ENCODE measurements around the gene TACC3. TPM values are rescaled to one million over a fixed set of nuclear protein-coding genes. Genes with fewer than 3 reads are reported as not detected.

The TACC3 gene
- total and polyA plus RNA-seq, 2 experiments from 2014 or later, result 9.7 to 18.2 TPM

- Histone ChIP-seq H3K4me2 (ENCODE audit: unreplicated experiment) (no peak overlapping the region), H4K20me1 (ENCODE audit: insufficient read depth) (no peaks in the 10 kb centered on the region), H2AFZ (no peak overlapping the region), H3K9ac (no peak overlapping the region), H3K4me3 (no peak overlapping the region), H3K4me1 (ENCODE audit: insufficient read depth) (peaks cover 21% of the 10 kb centered on the region), H3K9me3 (ENCODE audit: low read depth) (no peaks in the 10 kb centered on the region), H3K27me3 (replicated peaks; ENCODE audit: insufficient read depth) (no peaks in the 10 kb centered on the region), H3K36me3 (ENCODE audit: low read depth) (0 out of 2 replicates have a peak, but pooled peaks cover 4% of the 10 kb centered on the region), H3K9me2 (ENCODE audit: insufficient read depth) (no peaks in the 10 kb centered on the region), H3K27ac (no peak overlapping the region), H3F3A (ENCODE audit: insufficient read depth) (no peaks in the 10 kb centered on the region), H3K79me2 (ENCODE audit: insufficient read depth) (peaks cover 86% of the 10 kb centered on the region)
- TF ChIP-seq EZH2 (IDR thresholded peaks at IDR 0.05; ENCODE audit: insufficient read depth, poor library complexity, severe bottlenecking) (no peak), EZH2phosphoT487 (IDR thresholded peaks at IDR 0.05; ENCODE audit: insufficient read depth, low read depth) (no peak)
- 65 to 66% methylated on average over 17 of the region's 17 CpGs for whole genome bisulfite sequencing, 2 experiments (ENCODE audit: low coverage in 1 of 2, low lambda C conversion rate in 2 of 2, missing lambda C conversion rate in 2 of 2)
- peak; percentile 73 for DNase-seq
- in situ Hi-C loops (cut with MboI), result no loop called here
Observed at GRCh38 chr4:1726146-1726934, 5.0 kb downstream of the TACC3 start.

- H3K9ac ChIP-seq, result no peak overlapping the region
- H3K4me3 ChIP-seq, result no peak overlapping the region
- no peaks in the 10 kb centered on the region for H3K9me2 ChIP-seq (ENCODE audit: insufficient read depth)
- in situ Hi-C loops (cut with MboI), result no loop called here
- DNase-seq, result peak; percentile 69
- no peak overlapping the region for H2AFZ ChIP-seq
- no peaks in the 10 kb centered on the region for H3K9me3 ChIP-seq (ENCODE audit: low read depth)
- peaks cover 21% of the 10 kb centered on the region for H3K4me1 ChIP-seq (ENCODE audit: insufficient read depth)
- H3K79me2 ChIP-seq (ENCODE audit: insufficient read depth), result peaks cover 82% of the 10 kb centered on the region
- H3K27ac ChIP-seq, result no peak overlapping the region
- H4K20me1 ChIP-seq (ENCODE audit: insufficient read depth), result no peaks in the 10 kb centered on the region
- TF ChIP-seq EZH2 (IDR thresholded peaks at IDR 0.05; ENCODE audit: insufficient read depth, poor library complexity, severe bottlenecking) (no peak), EZH2phosphoT487 (IDR thresholded peaks at IDR 0.05; ENCODE audit: insufficient read depth, low read depth) (no peak)
- H3K36me3 ChIP-seq (ENCODE audit: low read depth), result 0 out of 2 replicates have a peak, but pooled peaks cover 4% of the 10 kb centered on the region
- no peaks in the 10 kb centered on the region for H3K27me3 ChIP-seq (replicated peaks; ENCODE audit: insufficient read depth)
- H3K4me2 ChIP-seq (ENCODE audit: unreplicated experiment), result peak overlapping the region; percentile 30
- no peaks in the 10 kb centered on the region for H3F3A ChIP-seq (ENCODE audit: insufficient read depth)
- 60% methylated on average over 17 to 18 of the region's 18 CpGs for WGBS, 2 experiments (ENCODE audit: low coverage in 1 of 2, low lambda C conversion rate in 2 of 2, missing lambda C conversion rate in 2 of 2)
Observed at GRCh38 chr4:1727117-1728031, 6.1 kb downstream of the TACC3 start.

- peaks cover 73% of the 10 kb centered on the region for H3K79me2 ChIP-seq (ENCODE audit: insufficient read depth)
- H2AFZ ChIP-seq, result no peak overlapping the region
- H3K4me3 ChIP-seq, result no peak overlapping the region
- no peaks in the 10 kb centered on the region for H4K20me1 ChIP-seq (ENCODE audit: insufficient read depth)
- H3F3A ChIP-seq (ENCODE audit: insufficient read depth), result no peaks in the 10 kb centered on the region
- H3K36me3 ChIP-seq (ENCODE audit: low read depth), result 0 out of 2 replicates have a peak, but pooled peaks cover 4% of the 10 kb centered on the region
- no peak for TF ChIP-seq EZH2phosphoT487 (IDR thresholded peaks at IDR 0.05; ENCODE audit: insufficient read depth, low read depth)
- no peak overlapping the region for H3K4me2 ChIP-seq (ENCODE audit: unreplicated experiment)
- in situ Hi-C loops (cut with MboI), result no loop called here
- H3K27me3 ChIP-seq (replicated peaks; ENCODE audit: insufficient read depth), result no peaks in the 10 kb centered on the region
- no peaks in the 10 kb centered on the region for H3K9me2 ChIP-seq (ENCODE audit: insufficient read depth)
- no peak overlapping the region for H3K27ac ChIP-seq
- WGBS, 2 experiments (ENCODE audit: low coverage in 1 of 2, low lambda C conversion rate in 2 of 2, missing lambda C conversion rate in 2 of 2), result 93% methylated on average over 30 to 31 of the region's 31 CpGs
- peaks cover 13% of the 10 kb centered on the region for H3K4me1 ChIP-seq (ENCODE audit: insufficient read depth)
- DNase-seq, result no peak
- no peak overlapping the region for H3K9ac ChIP-seq
- no peaks in the 10 kb centered on the region for H3K9me3 ChIP-seq (ENCODE audit: low read depth)
Observed at GRCh38 chr4:1728061-1728980, 7.0 kb downstream of the TACC3 start.

All from GM23248 (cell line).